GM18519 (cell line): ENCODE measurements around the gene TXNDC5.

Experiments
- ATAC-seq: cut with Tn5 transposase; IDR thresholded peaks from one replicate; pipeline ENCODE4 v1.9.1; 2021; ENCODE audit warnings: mild to moderate bottlenecking, moderate library complexity; ENCODE audit not compliant: unreplicated experiment, low FRiP score

TXNDC5 gene

DNA sequence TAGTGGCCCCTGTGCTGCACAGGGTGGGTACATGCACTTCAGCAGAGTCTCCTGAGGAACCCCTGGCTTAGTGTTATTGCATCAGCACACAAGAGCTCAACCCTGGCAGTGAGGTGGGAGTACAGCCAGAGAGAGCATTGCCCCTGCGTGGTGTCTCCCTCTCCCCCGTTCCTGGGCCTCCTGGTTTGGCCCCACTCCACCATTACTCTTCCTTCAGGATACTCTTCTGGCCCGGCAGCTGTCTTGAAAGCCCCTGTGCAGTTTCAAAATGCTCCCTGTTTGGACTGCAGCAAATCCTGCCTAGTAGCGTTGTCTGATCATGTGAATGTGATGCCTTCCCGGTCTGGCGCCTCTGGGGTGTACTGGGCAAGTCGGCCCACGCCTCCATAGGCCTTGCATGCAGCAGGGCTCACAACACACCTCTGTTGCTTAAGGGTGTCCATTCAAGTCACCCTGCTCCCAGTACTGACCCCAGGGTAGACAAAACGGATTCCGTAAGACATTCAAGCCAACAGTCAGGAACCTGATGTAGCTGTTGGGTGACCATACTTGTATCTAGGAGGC is 32.1 kb downstream of the TXNDC5 start:
- ATAC-seq, result no peak

DNA sequence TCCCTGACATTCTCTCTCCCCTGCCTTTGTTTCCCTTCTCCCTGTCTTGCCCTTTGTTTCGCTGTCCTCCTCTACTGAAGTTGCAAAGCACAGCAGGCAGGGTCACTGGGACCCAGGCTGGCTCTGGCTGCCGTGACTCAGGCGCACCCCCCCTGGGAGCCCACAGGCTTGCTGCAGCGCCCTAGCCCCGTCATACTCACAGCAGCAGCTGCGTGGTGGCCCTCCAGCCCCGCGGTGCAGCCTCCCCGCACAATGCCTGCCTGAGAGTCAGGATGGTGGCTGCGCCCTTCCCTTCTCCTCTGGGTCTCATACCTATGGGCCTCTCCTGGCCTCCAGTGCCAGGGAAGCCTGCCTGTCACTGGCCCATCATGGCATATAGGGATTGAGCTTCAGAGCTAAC is 41.7 kb downstream of the TXNDC5 start:
- ATAC-seq, result no peak

DNA sequence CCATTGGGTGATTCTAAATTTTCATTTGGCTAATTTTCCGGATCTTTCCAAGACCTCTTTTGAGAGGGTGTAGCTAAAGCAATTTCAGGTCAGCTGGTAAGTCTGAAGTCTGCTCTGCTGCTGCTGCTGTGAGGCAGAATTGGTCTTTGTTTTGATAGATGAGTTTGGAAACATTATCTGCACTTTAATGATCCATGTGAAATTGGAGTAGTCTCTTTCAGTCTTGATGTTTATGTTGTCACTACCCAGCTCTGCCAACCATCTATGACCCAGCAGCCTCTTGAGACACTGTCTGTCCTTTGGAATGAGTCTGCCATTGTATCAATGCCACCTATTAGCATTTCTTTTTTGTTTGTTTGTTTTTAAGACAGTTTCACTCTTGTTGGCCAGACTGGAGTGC is 44.1 kb downstream of the TXNDC5 start:
- ATAC-seq, result no peak

DNA sequence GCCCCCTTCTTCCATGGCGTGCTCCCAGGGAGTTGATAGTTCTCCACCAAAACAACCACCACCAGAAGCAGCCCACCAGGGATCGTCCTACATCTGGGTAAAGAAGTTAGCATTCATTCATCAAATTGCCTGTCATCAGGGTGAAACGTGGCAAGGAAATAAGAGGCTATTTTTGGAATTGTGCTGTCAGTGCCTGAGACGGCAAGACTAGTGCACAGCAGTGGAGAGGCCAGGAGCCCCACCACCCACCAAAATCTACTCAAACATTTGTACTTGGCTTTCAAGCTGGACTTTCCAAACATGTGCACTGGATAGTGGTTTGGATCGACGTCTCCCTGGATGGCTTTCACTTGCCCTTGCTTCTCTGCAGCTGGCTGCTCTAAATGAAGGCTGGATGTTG is 44.8 kb downstream of the TXNDC5 start:
- ATAC-seq, result no peak

DNA sequence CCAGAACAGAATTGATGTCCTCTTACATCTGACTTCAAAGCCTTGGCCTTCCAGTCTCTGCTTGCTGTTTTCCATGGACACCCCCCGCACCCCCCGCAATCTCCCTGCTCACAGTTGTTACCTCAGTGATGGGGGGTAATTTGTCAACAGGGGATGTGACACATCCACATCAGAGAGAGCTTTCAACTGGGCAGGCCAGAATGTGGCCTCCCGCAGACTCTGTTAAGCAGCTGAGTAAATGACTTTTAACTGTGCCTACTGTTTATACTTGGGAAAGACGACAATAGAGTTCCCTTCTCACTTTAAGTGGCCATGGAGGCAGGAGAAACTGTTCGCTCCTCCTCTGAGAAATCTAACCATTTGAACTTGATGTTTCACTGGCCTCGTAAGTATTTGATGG is 51.0 kb downstream of the TXNDC5 start:
- no peak for ATAC-seq

DNA sequence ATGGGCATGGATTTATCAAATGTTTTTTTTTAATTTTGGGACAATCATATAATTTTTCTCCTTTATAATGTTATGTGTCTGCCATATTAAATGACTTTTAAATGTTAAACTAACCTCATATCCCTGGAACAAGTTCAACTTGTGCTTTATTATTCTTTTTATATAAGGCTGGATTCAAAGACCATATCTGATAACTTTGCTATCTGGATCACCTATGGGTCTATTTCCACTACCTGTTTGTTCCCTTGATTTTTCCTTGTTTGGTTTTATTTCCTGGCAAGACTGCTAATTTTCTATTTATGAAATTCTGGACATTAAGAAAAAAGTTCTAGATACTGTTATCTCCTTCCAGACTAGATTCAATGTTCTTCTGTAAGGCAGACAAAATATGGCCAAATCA is 58.8 kb downstream of the TXNDC5 start:
- ATAC-seq, result no peak

DNA sequence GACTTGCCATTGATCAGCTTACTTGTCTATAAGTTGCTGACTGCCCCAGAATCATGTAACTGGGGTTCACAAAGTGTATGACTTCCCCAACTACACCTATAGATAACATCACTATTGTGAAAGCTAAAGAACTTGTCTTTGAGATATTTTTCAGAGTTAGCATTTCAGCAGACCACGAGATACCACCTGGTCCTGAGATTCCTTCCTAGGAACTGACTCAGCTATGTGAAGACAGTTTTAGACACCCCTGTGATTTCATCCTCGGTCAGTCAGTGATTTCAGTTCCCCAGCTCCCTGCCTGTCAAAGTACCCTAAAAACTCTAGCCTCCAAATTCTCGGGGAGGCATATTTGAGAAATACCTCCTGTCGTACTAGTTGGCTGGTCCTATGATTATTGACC is 62.4 kb downstream of the TXNDC5 start:
- ATAC-seq, result no peak

DNA sequence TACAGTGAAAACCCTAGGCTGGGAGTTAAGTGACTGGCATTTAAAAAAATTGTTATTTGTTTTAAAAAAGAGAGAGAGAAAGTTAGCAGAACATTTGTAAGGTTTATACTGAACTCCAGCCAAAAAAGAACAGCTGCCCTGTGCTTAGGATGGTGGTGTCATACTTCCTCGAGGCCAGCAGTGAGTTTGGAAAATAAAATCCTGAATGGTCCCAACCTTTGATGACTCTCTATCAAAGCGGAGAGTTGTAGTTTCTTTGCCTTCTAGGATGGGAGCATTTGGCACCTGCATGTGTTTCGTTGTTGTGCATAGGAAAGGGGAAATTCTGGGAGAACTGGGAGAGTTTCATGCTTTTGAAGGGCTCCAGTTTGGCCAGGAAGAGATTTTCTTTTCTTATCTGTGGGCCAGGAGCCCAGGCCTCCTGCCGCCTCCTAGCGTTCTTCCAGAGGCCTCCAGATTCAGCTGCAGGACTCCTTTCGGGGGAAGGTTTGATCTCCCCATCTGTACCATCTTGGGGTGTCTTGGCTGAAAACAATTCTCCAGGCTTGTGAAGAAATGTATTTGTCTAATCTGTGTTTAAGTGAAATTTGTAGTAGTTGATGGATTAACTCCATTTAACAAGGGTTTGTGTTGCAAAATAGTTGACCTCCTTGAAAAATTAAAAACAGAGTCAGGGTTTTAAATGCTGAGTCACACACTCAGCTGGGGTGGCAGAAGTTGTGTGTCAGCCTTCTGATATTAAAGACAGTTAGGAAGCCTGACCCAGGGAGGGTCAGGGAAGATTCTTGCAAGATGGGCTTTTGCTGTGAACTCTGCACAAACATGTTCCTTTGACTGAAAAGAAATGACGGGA is 63.4 kb downstream of the TXNDC5 start:
- ATAC-seq, result no peak

DNA sequence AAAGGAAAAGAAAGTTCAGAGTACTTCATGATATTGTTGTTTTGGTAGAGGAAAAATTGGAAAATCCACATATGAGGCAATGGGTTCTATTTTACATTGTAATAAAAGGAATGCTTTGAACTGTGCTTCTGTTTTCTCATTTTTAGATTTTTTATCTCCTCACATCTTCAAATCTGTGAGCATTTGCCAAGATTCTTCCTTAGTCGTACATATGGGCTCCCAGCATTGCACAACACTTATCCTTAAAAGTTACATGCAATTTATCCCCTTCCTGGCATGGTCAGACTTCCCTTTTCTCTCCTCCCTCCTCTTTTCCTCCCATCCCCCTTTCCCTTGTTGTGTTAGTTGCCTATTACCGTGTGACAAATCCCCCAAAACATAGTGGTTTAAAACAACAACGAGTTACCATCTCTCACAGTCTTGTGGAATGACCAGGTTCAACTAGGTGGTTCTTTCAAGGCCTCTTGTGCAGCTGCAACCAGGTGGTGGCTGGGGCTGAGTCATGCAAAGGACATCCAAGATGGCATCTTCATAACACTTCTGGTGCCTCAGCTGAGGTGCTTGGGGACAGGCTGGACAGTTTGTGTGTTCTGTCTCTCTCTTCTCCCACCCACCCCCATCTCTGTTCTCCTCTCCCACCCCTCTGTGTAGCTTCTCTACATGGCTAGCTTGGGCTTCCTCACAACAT is 68.7 kb downstream of the TXNDC5 start:
- no peak for ATAC-seq

DNA sequence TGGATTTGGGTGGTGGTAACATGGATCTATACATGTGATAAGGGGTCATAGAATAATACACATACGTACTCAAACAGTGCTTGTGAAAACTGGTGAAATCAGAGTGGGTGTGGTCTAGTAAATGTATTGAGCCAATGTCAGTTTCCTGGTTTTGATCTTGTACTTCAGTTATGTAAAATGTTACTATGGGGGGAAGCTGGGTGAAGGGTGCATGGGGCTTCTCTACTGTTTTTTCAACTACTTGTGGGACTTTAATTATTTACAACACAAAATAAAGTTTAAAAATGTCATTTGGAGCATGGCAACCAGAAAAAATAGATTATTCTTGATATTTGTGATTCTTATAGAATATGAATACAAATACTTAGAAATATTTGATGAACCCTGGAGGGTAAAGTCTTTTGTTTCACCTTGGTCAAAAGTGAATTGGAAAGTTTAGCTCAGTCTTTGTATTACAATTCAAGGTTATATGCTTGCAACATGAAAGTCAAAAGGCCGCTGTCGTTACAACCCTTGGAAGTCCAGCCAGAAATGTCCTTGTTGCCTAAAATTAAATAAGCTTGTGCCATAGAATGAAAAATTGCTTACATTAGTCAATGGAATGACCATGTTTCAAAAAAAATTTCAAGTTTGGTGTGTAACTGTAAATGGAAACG is 74.1 kb downstream of the TXNDC5 start:
- no peak for ATAC-seq

DNA sequence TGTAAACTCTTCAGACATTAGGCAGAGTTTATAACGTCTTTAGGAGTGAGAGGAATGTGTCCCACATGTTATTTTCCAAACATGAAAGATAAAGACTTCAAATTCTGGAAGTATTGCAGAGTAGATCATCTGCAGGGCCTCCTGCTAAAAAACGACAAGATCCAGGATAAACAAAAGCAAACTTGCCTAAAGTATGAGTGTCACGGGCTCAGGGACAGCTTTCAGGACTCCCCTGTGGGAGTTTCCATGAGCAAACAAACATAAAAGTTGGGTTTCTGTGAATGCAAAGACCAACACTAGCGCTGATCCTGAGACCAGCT is 76.9 kb downstream of the TXNDC5 start:
- ATAC-seq, result no peak

DNA sequence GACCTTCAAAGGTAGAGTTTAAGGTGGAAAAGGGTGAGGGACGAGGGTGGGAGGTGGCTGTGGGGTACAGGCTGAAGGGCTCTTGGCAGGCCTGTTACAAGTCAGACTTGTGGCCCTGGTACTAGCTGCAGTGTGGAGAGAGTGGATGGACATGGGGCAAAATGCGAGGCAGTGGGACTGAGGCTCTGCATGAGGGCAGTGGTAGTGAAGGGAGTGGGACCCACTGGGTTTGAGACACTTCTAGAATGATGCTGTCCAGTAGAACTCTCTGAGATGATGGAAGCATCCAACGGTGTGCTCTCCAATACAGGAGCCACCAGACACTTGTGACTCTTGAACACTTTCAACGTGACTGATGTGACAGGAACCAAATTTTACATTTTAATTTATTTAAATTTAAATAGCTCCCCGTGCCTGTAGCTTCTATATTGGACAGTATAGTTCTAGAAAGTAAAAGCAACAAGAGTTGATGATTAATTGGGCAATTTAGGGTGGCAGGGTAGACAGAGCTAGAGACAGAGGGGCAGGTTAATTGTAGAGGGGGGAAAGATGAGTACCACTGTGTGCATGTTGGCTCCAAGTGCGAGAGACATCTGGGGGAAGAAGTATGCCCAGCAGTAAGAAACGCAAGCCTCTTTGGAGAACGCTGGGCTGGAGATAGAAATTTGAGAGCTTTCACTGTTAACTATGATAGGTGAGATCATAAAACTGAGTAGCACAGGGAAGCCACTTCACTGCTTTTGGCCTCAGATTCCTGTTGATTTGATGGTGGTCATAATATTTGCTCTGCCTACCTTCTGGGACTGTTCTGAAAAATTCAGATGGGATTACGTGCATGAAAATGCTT is 77.5 kb downstream of the TXNDC5 start:
- no peak for ATAC-seq
